Endothelial cell (in vitro differentiated cells): ENCODE data around the gene PSMD7. TPM values are rescaled to one million over a fixed set of nuclear protein-coding genes. Genes with fewer than 3 reads are reported as not detected.
A peak's percentile ranks its signal among the peaks of the same experiment; 100 is the strongest.

Experiments
- DNase-seq: peaks from one replicate; pipeline ENCODE4 v3.0.0; 2021; ENCODE audit warnings: low spot score
- H3K27ac Mint-ChIP-seq: one replicate; pipeline ENCODE4 v1.8.0; 2021; ENCODE audit warnings: mixed read lengths, inconsistent platforms; ENCODE audit not compliant: unreplicated experiment
- H3K27me3 Mint-ChIP-seq: one replicate; pipeline ENCODE4 v1.8.0; 2021; ENCODE audit warnings: mild to moderate bottlenecking, moderate library complexity, mixed read lengths, inconsistent platforms; ENCODE audit not compliant: unreplicated experiment
- H3K36me3 Mint-ChIP-seq: one replicate; pipeline ENCODE4 v1.8.0; 2021; ENCODE audit warnings: mild to moderate bottlenecking, low read depth, mixed read lengths, inconsistent platforms; ENCODE audit not compliant: unreplicated experiment
- H3K4me1 Mint-ChIP-seq: one replicate; pipeline ENCODE4 v1.8.0; 2021; ENCODE audit warnings: mild to moderate bottlenecking, mixed read lengths, inconsistent platforms; ENCODE audit not compliant: unreplicated experiment
- H3K4me3 Mint-ChIP-seq: one replicate; pipeline ENCODE4 v1.8.0; 2021; ENCODE audit warnings: mild to moderate bottlenecking, mixed read lengths, inconsistent platforms; ENCODE audit not compliant: unreplicated experiment
- H3K9me3 Mint-ChIP-seq: one replicate; pipeline ENCODE4 v1.8.0; 2021; ENCODE audit warnings: mixed read lengths, inconsistent platforms; ENCODE audit not compliant: unreplicated experiment
- long read RNA-seq: library from polyadenylated mRNA; unstranded; transcript quantifications from one replicate; pipeline ENCODE4 v2.0.0, GENCODE V29; 2020; ENCODE audit not compliant: unreplicated experiment
- total RNA-seq: library from RNA; stranded (reverse); fragmentation: NEBNext Ultra II Directional; extraction: Animal tissue kit (Norgen Biotek cat#: 25700); gene quantifications from one replicate; pipeline ENCODE4 v1.2.1, GENCODE V29; 2021; ENCODE audit not compliant: unreplicated experiment
- TF ChIP-seq, protein P1 (sequence below): fragments of 200-600 bp; sonication (generic); IDR thresholded peaks from one replicate; pipeline ENCODE4 v1.5.0; 2021; ENCODE audit warnings: antibody characterized with exemption; ENCODE audit not compliant: unreplicated experiment

PSMD7 gene
- total RNA-seq: 82.4 TPM
- long read RNA-seq, transcript PSMD7-201 (7 exons, 1,670 nt): major isoform, 132 of 141 reads
- long read RNA-seq, partial matches to known transcripts: 1 of 141 reads
- long read RNA-seq, other reads (novel, unspliced or antisense): 7 of 141 reads

DNA sequence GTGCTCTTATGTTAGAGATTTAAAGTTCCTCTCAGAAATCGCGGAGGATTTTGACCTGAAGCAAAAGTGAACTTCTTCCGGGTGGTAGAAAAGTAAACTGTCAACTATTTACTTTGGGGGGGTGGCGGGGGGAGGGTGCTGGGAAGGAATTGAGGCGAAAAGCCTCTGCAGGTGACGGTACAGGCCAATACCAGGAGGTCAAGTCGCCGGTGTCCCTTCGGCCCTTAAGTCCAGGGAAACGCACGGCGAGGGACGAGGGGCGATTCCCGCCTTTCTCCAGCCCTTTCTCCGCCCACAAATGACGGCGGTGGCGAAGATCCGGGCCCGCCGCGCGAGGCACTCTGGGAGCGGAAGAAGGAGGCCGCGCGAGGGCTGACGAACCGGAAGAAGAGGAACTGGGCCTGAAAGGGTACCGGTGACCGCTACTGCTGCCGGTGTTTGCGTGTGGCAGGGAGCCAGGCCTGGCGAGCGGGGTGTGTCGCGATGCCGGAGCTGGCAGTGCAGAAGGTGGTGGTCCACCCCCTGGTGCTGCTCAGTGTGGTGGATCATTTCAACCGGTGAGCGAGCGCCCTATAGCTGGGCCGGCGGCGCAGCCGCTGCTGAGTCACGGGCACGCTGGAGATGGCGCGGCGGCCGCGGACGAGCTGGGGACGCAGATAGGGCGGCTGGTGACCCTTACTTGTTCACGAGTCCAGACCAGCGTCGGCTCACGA lies at the start of gene PSMD7:
Gene PSMD7 (plus strand): TSS at position 383 of the 713 bp plus-strand sequence. CDS start 101 bp downstream, at position 484.
- H3K36me3 Mint-ChIP-seq: peaks cover 6% of the 10 kb centered on the region
- H3K4me1 Mint-ChIP-seq: peaks cover 12% of the 10 kb centered on the region
- TF ChIP-seq, protein P1, sequence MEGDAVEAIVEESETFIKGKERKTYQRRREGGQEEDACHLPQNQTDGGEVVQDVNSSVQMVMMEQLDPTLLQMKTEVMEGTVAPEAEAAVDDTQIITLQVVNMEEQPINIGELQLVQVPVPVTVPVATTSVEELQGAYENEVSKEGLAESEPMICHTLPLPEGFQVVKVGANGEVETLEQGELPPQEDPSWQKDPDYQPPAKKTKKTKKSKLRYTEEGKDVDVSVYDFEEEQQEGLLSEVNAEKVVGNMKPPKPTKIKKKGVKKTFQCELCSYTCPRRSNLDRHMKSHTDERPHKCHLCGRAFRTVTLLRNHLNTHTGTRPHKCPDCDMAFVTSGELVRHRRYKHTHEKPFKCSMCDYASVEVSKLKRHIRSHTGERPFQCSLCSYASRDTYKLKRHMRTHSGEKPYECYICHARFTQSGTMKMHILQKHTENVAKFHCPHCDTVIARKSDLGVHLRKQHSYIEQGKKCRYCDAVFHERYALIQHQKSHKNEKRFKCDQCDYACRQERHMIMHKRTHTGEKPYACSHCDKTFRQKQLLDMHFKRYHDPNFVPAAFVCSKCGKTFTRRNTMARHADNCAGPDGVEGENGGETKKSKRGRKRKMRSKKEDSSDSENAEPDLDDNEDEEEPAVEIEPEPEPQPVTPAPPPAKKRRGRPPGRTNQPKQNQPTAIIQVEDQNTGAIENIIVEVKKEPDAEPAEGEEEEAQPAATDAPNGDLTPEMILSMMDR: no peak
- peak; percentile 93 for DNase-seq
- peak within 1 kb of the TSS; percentile 94 for H3K27ac Mint-ChIP-seq
- H3K27me3 Mint-ChIP-seq: peaks cover 7% of the 10 kb centered on the region
- no peaks in the 10 kb centered on the region for H3K9me3 Mint-ChIP-seq
- H3K4me3 Mint-ChIP-seq: peak within 1 kb of the TSS; percentile 90

DNA sequence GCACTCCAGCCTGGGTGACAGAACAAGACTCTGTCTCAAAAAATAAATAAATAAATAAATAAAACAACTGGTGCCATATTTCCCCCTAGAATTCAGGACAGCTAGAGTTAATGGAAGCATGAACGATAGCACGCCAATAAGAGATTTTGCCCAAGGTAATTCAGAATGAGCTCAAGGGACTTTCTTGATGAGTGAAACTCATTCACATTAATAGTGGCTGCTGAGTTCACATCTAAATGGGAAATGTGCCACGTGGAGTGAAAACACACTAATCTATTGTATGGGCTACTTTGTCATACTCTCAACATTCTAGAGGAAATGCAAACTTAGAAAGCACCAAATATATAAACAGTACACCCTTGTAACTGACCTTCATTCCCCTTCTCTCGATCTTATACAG lies 47.4 kb upstream of the PSMD7 start:
- TF ChIP-seq, protein P1: no peak
- peaks cover 2% of the 10 kb centered on the region for H3K27me3 Mint-ChIP-seq
- no peak for DNase-seq
- no peak overlapping the region for H3K27ac Mint-ChIP-seq
- H3K36me3 Mint-ChIP-seq: no peaks in the 10 kb centered on the region
- no peaks in the 10 kb centered on the region for H3K9me3 Mint-ChIP-seq
- peaks cover 19% of the 10 kb centered on the region for H3K4me1 Mint-ChIP-seq
- H3K4me3 Mint-ChIP-seq: no peak overlapping the region

DNA sequence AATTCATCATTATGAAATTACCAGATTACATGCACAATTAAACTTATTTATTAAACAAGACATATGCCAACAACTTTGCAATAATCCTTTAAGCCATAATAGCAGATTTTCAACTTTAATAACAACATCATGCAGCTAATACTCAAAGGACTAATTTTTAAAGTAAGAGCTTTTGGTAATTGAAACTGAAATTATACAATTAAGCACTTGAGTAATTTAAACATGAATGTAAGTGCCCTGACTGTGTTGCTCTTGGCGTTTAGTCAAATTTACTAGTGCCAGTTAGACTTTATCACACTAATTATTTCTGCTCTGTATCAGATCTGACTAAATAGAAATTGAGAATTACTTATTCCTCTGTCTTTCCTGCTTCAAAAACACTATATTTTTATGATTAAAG lies 46.8 kb upstream of the PSMD7 start:
- H3K9me3 Mint-ChIP-seq: no peaks in the 10 kb centered on the region
- H3K27ac Mint-ChIP-seq: no peak overlapping the region

DNA sequence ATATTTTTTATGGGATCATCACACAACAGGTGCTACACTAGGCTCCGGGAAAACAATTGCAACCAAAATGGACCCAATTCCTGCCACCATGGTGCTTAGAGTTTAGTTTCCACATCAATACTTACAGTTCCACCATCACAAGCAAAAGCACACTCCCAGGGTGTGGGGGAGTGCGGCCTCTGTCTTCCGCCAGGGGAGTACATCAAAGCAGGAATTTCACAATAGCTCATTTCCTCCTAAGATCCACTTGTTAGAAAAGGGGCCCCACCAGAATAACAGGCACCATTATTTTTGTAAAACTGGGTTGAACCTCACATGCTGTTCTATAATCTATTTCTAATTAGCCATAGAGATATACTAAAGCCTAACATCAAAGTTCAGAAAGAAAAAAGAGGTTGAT lies 44.3 kb upstream of the PSMD7 start:
- Mint-ChIP-seq H3K4me1 (peaks cover 19% of the 10 kb centered on the region), H3K27ac (no peak overlapping the region), H3K27me3 (peaks cover 2% of the 10 kb centered on the region), H3K9me3 (no peaks in the 10 kb centered on the region), H3K4me3 (no peak overlapping the region), H3K36me3 (no peaks in the 10 kb centered on the region)
- no peak for DNase-seq
- TF ChIP-seq, protein P1: no peak

More for the DNA sequence above, 46.8 kb upstream of the PSMD7 start:
- peaks cover 2% of the 10 kb centered on the region for H3K27me3 Mint-ChIP-seq
- H3K36me3 Mint-ChIP-seq: no peaks in the 10 kb centered on the region
- peaks cover 19% of the 10 kb centered on the region for H3K4me1 Mint-ChIP-seq
- TF ChIP-seq, protein P1: no peak
- H3K4me3 Mint-ChIP-seq: no peak overlapping the region
- no peak for DNase-seq
